Endothelial cell of umbilical vein (primary cell): ENCODE measurements around the gene FAM98C. TPM values are rescaled to one million over a fixed set of nuclear protein-coding genes. Genes with fewer than 3 reads are reported as not detected.

Source experiments
- BruUV-seq: library from RNA; stranded (reverse); fragments of 400-500 nt; replicated peaks from 2 replicates; lab custom pipeline; 2021; lab: Mats Ljungman, UMichigan
- CTCF ChIA-PET: fragments of 300-600, 350-600 bp; sonication (Branson Sonifier 250); formaldehyde crosslinking; loops from one replicate; lab custom pipeline; 2021; ENCODE audit warnings: antibody characterized with exemption, inconsistent platforms; lab: Charles Lee
- POLR2A ChIA-PET: fragments of 300-600, 350-600 bp; sonication (Branson Sonifier 250); formaldehyde crosslinking; loops from one replicate; lab custom pipeline; 2021; ENCODE audit warnings: antibody characterized with exemption, inconsistent platforms; lab: Charles Lee
- DNase-seq: peaks from one replicate; pipeline ENCODE4 v3.0.0-alpha.2; 2011; ENCODE audit warnings: low read depth, low spot score
- FAIRE-seq: peaks from 2 replicates; lab custom pipeline; 2011; peaks lifted over from hg19 to GRCh38; lab: Jason Lieb, UNC
- H2AFZ ChIP-seq: 2 replicates; pipeline ENCODE4 v1.6.0; 2012; ENCODE audit warnings: low read depth, low read length, control low read depth, inconsistent platforms
- H3K27ac ChIP-seq: 2 replicates; pipeline ENCODE4 v1.5.1; 2011; ENCODE audit warnings: low read depth, mild to moderate bottlenecking, control low read depth, low read length, moderate library complexity; ENCODE audit not compliant: insufficient read depth
- H3K27me3 ChIP-seq, 2 experiments: 2 replicates each; pipeline versions ENCODE4 v1.6.0 to v1.6.1; 2011; ENCODE audit warnings: low read length in 2 of 2, mixed read lengths in 1 of 2; ENCODE audit not compliant: control insufficient read depth in 2 of 2, insufficient read depth in 2 of 2
- H3K36me3 ChIP-seq, 2 experiments: 2 replicates in 1 of 2; 3 replicates in 1 of 2; pipeline ENCODE4 v1.5.1; 2011; ENCODE audit warnings: low read length in 2 of 2, mild to moderate bottlenecking in 1 of 2, moderate library complexity in 1 of 2; ENCODE audit not compliant: control insufficient read depth in 2 of 2, insufficient read depth in 2 of 2; ENCODE audit errors: extremely low read depth in 1 of 2
- H3K4me1 ChIP-seq: 3 replicates; pipeline ENCODE4 v1.5.1; 2011; ENCODE audit warnings: mild to moderate bottlenecking, low read length; ENCODE audit not compliant: control insufficient read depth, insufficient read depth; ENCODE audit errors: extremely low read depth
- H3K4me2 ChIP-seq: 2 replicates; pipeline ENCODE4 v1.6.1; 2011; ENCODE audit warnings: low read length, control low read depth, mixed read lengths; ENCODE audit not compliant: insufficient read depth
- H3K4me3 ChIP-seq, 3 experiments: fragments of 200-600 bp in 1 of 3; sonication (generic), shearing (Covaris generic) in 1 of 3; replicated peaks in 1 of 3; 2 replicates each; pipeline ENCODE4 v1.5.1; 2011 to 2016; ENCODE audit warnings: control low read depth in 3 of 3, low read length in 3 of 3, mild to moderate bottlenecking in 2 of 3, inconsistent platforms in 1 of 3, low read depth in 1 of 3, moderate library complexity in 1 of 3; ENCODE audit not compliant: insufficient read depth in 1 of 3
- H3K79me2 ChIP-seq: 2 replicates; pipeline ENCODE4 v1.6.0; 2012; ENCODE audit warnings: low read length, inconsistent platforms; ENCODE audit not compliant: control insufficient read depth, insufficient read depth
- H3K9ac ChIP-seq: replicated peaks from 2 replicates; pipeline ENCODE3; 2011; ENCODE audit warnings: low read length, control low read depth; ENCODE audit not compliant: insufficient read depth; ENCODE audit errors: extremely low read depth
- H3K9me1 ChIP-seq: replicated peaks from 3 replicates; pipeline ENCODE4 v1.6.0; 2011; ENCODE audit warnings: mild to moderate bottlenecking, low read length; ENCODE audit not compliant: control insufficient read depth, insufficient read depth; ENCODE audit errors: extremely low read depth
- H3K9me3 ChIP-seq: replicated peaks from 2 replicates; pipeline ENCODE4 v1.5.1; 2012; ENCODE audit warnings: low read length, inconsistent platforms; ENCODE audit not compliant: control insufficient read depth, insufficient read depth
- H4K20me1 ChIP-seq: replicated peaks from 2 replicates; pipeline ENCODE3; 2011; ENCODE audit warnings: mild to moderate bottlenecking, low read length; ENCODE audit not compliant: control insufficient read depth, insufficient read depth; ENCODE audit errors: extremely low read depth
- EZH2 ChIP-seq: IDR thresholded peaks from 2 replicates; pipeline ENCODE4 v1.6.1; 2012; ENCODE audit warnings: borderline replicate concordance, low read depth, mild to moderate bottlenecking, moderate library complexity, low read length, inconsistent platforms; ENCODE audit not compliant: severe bottlenecking
- FOS ChIP-seq: IDR thresholded peaks from 2 replicates; pipeline ENCODE4 v1.6.1; 2011; ENCODE audit warnings: mild to moderate bottlenecking, low read length, moderate library complexity, borderline replicate concordance; ENCODE audit not compliant: insufficient read depth
- GATA2 ChIP-seq: IDR thresholded peaks from 2 replicates; pipeline ENCODE4 v1.7.0; 2011; ENCODE audit warnings: low read depth, mild to moderate bottlenecking, moderate library complexity, mixed read lengths, low read length; ENCODE audit not compliant: insufficient read length, insufficient read depth
- JUN ChIP-seq: IDR thresholded peaks from 2 replicates; pipeline ENCODE4 v1.6.1; 2011; ENCODE audit warnings: borderline replicate concordance, low read depth; ENCODE audit not compliant: insufficient read length, insufficient read depth
- MYC ChIP-seq: IDR thresholded peaks from one replicate; pipeline ENCODE4 v1.6.1; 2011; ENCODE audit warnings: mild to moderate bottlenecking, low read depth, low read length
- POLR2A ChIP-seq: IDR thresholded peaks from 2 replicates; pipeline ENCODE4 v1.6.1; 2012; ENCODE audit warnings: low read depth, mild to moderate bottlenecking, control low read depth, low read length
- POLR2AphosphoS5 ChIP-seq: IDR thresholded peaks from 2 replicates; pipeline ENCODE4 v1.6.1; 2012; ENCODE audit warnings: low read depth, mild to moderate bottlenecking, control low read depth, low read length, moderate library complexity; ENCODE audit not compliant: insufficient read depth
- dilution Hi-C: fragments of 300-500 bp; cut with MboI; formaldehyde crosslinking; loops from one replicate; pipeline ENCODE4 v1.15.0; 2019; ENCODE audit warnings: low sequenced_read_pairs; ENCODE audit not compliant: extremely low pct_ligation_motif_present
- intact Hi-C: fragments of 100-400 bp; cut with micrococcal nuclease; formaldehyde crosslinking; loops from one replicate; pipeline ENCODE4 v1.10.0; 2022
- polyA plus RNA-seq, 4 experiments: library from polyadenylated mRNA; depleted of rRNA in 3 of 4; stranded (reverse) in 3 of 4; unstranded in 1 of 4; fragments of >200 nt; gene quantifications; 2 replicates each; pipeline versions ENCODE4 v1.2.1 to v1.2.3, GENCODE V29; 2011 to 2012; ENCODE audit warnings: missing spikeins in 1 of 4
- total RNA-seq: library from RNA; stranded (reverse); gene quantifications from 2 replicates; pipeline ENCODE4 v1.2.3, GENCODE V29; 2021
- TF ChIP-seq, protein P1 (sequence below), 2 donors: IDR thresholded peaks; 1 replicate in 1 of 2; 2 replicates in 1 of 2; pipeline ENCODE4 v1.5.1; 2011; ENCODE audit warnings: low read length in 2 of 2, mild to moderate bottlenecking in 2 of 2, moderate library complexity in 2 of 2, control low read depth in 1 of 2, inconsistent platforms in 1 of 2, low read depth in 1 of 2; ENCODE audit not compliant: insufficient read depth in 1 of 2; ENCODE audit errors: extremely low read depth in 1 of 2
- TF ChIP-seq, protein P2 (sequence below): IDR thresholded peaks from 2 replicates; pipeline ENCODE4 v1.6.1; 2011; ENCODE audit not compliant: insufficient read depth, insufficient read length

Gene FAM98C
- total and polyA plus RNA-seq, 2 donors (not counting 3 experiments of a cell fraction or from before 2014, with no cell fraction given): 12.6 to 13.0 TPM

- Histone ChIP-seq H3K4me3 (no peak overlapping the region), H3K9ac (no peak overlapping the region), H3K4me1 (peaks cover 15% of the 10 kb centered on the region), H3K27ac (no peak overlapping the region), H3K4me2 (no peak overlapping the region), H3K79me2 (peaks cover 18% of the 10 kb centered on the region), H4K20me1 (no peaks in the 10 kb centered on the region), H2AFZ (no peak overlapping the region), H3K9me1 (no peaks in the 10 kb centered on the region), H3K36me3 (peaks cover 0 to 5% of the 10 kb centered on the region in 2 experiments), H3K27me3 (no peaks in the 10 kb centered on the region), H3K9me3 (no peaks in the 10 kb centered on the region)
- TF ChIP-seq JUN (no peak), POLR2A (no peak), FOS (no peak), GATA2 (no peak), POLR2AphosphoS5 (no peak), EZH2 (no peak), MYC (no peak)
- TF ChIP-seq, protein P1, sequence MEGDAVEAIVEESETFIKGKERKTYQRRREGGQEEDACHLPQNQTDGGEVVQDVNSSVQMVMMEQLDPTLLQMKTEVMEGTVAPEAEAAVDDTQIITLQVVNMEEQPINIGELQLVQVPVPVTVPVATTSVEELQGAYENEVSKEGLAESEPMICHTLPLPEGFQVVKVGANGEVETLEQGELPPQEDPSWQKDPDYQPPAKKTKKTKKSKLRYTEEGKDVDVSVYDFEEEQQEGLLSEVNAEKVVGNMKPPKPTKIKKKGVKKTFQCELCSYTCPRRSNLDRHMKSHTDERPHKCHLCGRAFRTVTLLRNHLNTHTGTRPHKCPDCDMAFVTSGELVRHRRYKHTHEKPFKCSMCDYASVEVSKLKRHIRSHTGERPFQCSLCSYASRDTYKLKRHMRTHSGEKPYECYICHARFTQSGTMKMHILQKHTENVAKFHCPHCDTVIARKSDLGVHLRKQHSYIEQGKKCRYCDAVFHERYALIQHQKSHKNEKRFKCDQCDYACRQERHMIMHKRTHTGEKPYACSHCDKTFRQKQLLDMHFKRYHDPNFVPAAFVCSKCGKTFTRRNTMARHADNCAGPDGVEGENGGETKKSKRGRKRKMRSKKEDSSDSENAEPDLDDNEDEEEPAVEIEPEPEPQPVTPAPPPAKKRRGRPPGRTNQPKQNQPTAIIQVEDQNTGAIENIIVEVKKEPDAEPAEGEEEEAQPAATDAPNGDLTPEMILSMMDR (IDR thresholded peaks at IDR 0.05; ENCODE audit: extremely low read depth in 1 of 2, insufficient read depth in 1 of 2, low read depth in 1 of 2, low read length in 2 of 2): no peak
- TF ChIP-seq, protein P2, sequence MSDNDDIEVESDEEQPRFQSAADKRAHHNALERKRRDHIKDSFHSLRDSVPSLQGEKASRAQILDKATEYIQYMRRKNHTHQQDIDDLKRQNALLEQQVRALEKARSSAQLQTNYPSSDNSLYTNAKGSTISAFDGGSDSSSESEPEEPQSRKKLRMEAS: no peak
- no peak for FAIRE-seq
- DNase-seq: no peak
- BruUV-seq: no TSS peak
- ChIA-PET CTCF (interaction anchor here (1.6 kb wide), 1 partner anchor 11 kb away, joined by 7 read pairs; the partner anchor contains the start of gene FAM98C), POLR2A (no interaction called here)
- intact Hi-C loops (no loop called here), dilution Hi-C loops (no loop called here)
Observed at GRCh38 chr19:38391911-38392464, 10.9 kb upstream of the FAM98C start.
